H9 (cell line): Measurements from ENCODE around the gene TNC. TPM values are rescaled to one million over a fixed set of nuclear protein-coding genes. Genes with fewer than 3 reads are reported as not detected.

Source experiments
- DNase-seq: peaks from one replicate; pipeline ENCODE4 v3.0.0-alpha.2; 2017
- H2AFZ ChIP-seq: one replicate; pipeline ENCODE4 v1.6.1; 2013; ENCODE audit warnings: mild to moderate bottlenecking, low read length, control low read depth, moderate library complexity
- H2AK5ac ChIP-seq: 2 replicates; pipeline ENCODE4 v1.6.1; 2013; ENCODE audit warnings: low read length, control low read depth, mixed read lengths; ENCODE audit not compliant: insufficient read length
- H2BK120ac ChIP-seq: one replicate; pipeline ENCODE4 v1.6.1; 2013; ENCODE audit warnings: low read depth, mild to moderate bottlenecking, low read length, control low read depth, inconsistent platforms; ENCODE audit not compliant: poor library complexity, severe bottlenecking
- H2BK12ac ChIP-seq: 2 replicates; pipeline ENCODE4 v1.6.1; 2013; ENCODE audit warnings: low read length, control low read depth, mixed read lengths, low read depth; ENCODE audit not compliant: insufficient read length
- H2BK15ac ChIP-seq: 2 replicates; pipeline ENCODE4 v1.6.1; 2013; ENCODE audit warnings: low read depth, low read length, control low read depth
- H2BK20ac ChIP-seq: one replicate; pipeline ENCODE4 v1.6.1; 2013; ENCODE audit warnings: low read depth, mild to moderate bottlenecking, low read length, control low read depth, inconsistent platforms; ENCODE audit not compliant: poor library complexity, severe bottlenecking
- H2BK5ac ChIP-seq: 2 replicates; pipeline ENCODE4 v1.6.1; 2013; ENCODE audit warnings: low read length, control low read depth, mixed read lengths; ENCODE audit not compliant: insufficient read length
- H3K14ac ChIP-seq: 2 replicates; pipeline ENCODE4 v1.6.1; 2013; ENCODE audit warnings: low read length, control low read depth; ENCODE audit not compliant: insufficient read depth
- H3K18ac ChIP-seq: 2 replicates; pipeline ENCODE4 v1.6.1; 2013; ENCODE audit warnings: low read depth, mild to moderate bottlenecking, mixed read lengths, low read length, control low read depth; ENCODE audit not compliant: insufficient read length
- H3K23ac ChIP-seq: 2 replicates; pipeline ENCODE4 v1.6.1; 2013; ENCODE audit warnings: low read length, control low read depth, mixed read lengths, low read depth; ENCODE audit not compliant: insufficient read length
- H3K23me2 ChIP-seq: 2 replicates; pipeline ENCODE4 v1.6.1; 2013; ENCODE audit warnings: low read depth, mild to moderate bottlenecking, mixed read lengths, low read length, control low read depth; ENCODE audit not compliant: insufficient read length, poor library complexity, severe bottlenecking
- H3K27ac ChIP-seq: 2 replicates; pipeline ENCODE4 v1.5.1; 2013; ENCODE audit warnings: low read length, control low read depth, mixed read lengths, low read depth; ENCODE audit not compliant: insufficient read length
- H3K27me3 ChIP-seq: 2 replicates; pipeline ENCODE4 v1.6.1; 2013; ENCODE audit warnings: low read length, control low read depth, inconsistent platforms; ENCODE audit not compliant: insufficient read depth
- H3K4ac ChIP-seq: 2 replicates; pipeline ENCODE4 v1.6.1; 2013; ENCODE audit warnings: low read depth, mild to moderate bottlenecking, control low read depth, inconsistent platforms, low read length, moderate library complexity
- H3K4me1 ChIP-seq: 2 replicates; pipeline ENCODE4 v1.6.1; 2013; ENCODE audit warnings: low read length, control low read depth, inconsistent platforms; ENCODE audit not compliant: insufficient read depth
- H3K4me2 ChIP-seq: 2 replicates; pipeline ENCODE4 v1.6.1; 2013; ENCODE audit warnings: low read length, control low read depth, mixed read lengths; ENCODE audit not compliant: insufficient read length, insufficient read depth
- H3K56ac ChIP-seq: 2 replicates; pipeline ENCODE4 v1.6.1; 2013; ENCODE audit warnings: low read depth, mild to moderate bottlenecking, mixed read lengths, low read length, control low read depth; ENCODE audit not compliant: insufficient read length
- H3K79me1 ChIP-seq: 2 replicates; pipeline ENCODE4 v1.6.1; 2013; ENCODE audit warnings: low read depth, mild to moderate bottlenecking, moderate library complexity, low read length, control low read depth, inconsistent platforms; ENCODE audit not compliant: insufficient read depth, poor library complexity, severe bottlenecking
- H3K79me2 ChIP-seq: 2 replicates; pipeline ENCODE4 v1.6.1; 2013; ENCODE audit warnings: low read length, control low read depth, inconsistent platforms; ENCODE audit not compliant: insufficient read depth
- H3K9ac ChIP-seq: 2 replicates; pipeline ENCODE4 v1.6.1; 2013; ENCODE audit warnings: low read length, control low read depth, mixed read lengths; ENCODE audit not compliant: insufficient read length; ENCODE audit errors: extremely low read depth
- H3K9me3 ChIP-seq: one replicate; pipeline ENCODE4 v1.6.1; 2013; ENCODE audit warnings: low read depth, low read length, inconsistent platforms; ENCODE audit not compliant: control insufficient read depth
- H3T11ph ChIP-seq: one replicate; pipeline ENCODE4 v1.6.1; 2013; ENCODE audit warnings: mild to moderate bottlenecking, low read length, control low read depth, inconsistent platforms
- H4K20me1 ChIP-seq: one replicate; pipeline ENCODE4 v1.6.1; 2013; ENCODE audit not compliant: control insufficient read depth, insufficient read length, insufficient read depth
- H4K5ac ChIP-seq: 2 replicates; pipeline ENCODE4 v1.6.1; 2013; ENCODE audit warnings: low read depth, mild to moderate bottlenecking, mixed read lengths, low read length, control low read depth; ENCODE audit not compliant: insufficient read length
- H4K8ac ChIP-seq: replicated peaks from 2 replicates; pipeline ENCODE4 v1.6.1; 2013; ENCODE audit warnings: low read length, control low read depth, mixed read lengths, low read depth; ENCODE audit not compliant: insufficient read length
- H4K91ac ChIP-seq: 2 replicates; pipeline ENCODE4 v1.6.1; 2013; ENCODE audit warnings: low read depth, mild to moderate bottlenecking, moderate library complexity, mixed read lengths, low read length, control low read depth; ENCODE audit not compliant: insufficient read length
- H3K27ac Mint-ChIP-seq, 3 experiments: 2 replicates in 2 of 3; 3 replicates in 1 of 3; pipeline ENCODE4 v1.8.0; 2020 to 2021; ENCODE audit warnings: mixed read lengths in 3 of 3, mild to moderate bottlenecking in 1 of 3, moderate library complexity in 1 of 3
- H3K27me3 Mint-ChIP-seq: 2 replicates; pipeline ENCODE4 v1.8.0; 2021; ENCODE audit warnings: low read depth, mild to moderate bottlenecking, moderate library complexity, mixed read lengths
- H3K36me3 Mint-ChIP-seq, 3 experiments: 2 replicates in 2 of 3; 3 replicates in 1 of 3; pipeline ENCODE4 v1.8.0; 2020 to 2021; ENCODE audit warnings: low read depth in 3 of 3, mixed read lengths in 3 of 3; ENCODE audit not compliant: insufficient read depth in 1 of 3
- H3K4me1 Mint-ChIP-seq, 2 experiments: 2 replicates each; pipeline ENCODE4 v1.8.0; 2020; ENCODE audit warnings: mixed read lengths in 2 of 2
- H3K4me3 Mint-ChIP-seq, 2 experiments: 2 replicates in 1 of 2; 3 replicates in 1 of 2; pipeline ENCODE4 v1.8.0; 2020 to 2021; ENCODE audit warnings: mild to moderate bottlenecking in 2 of 2, mixed read lengths in 2 of 2, moderate library complexity in 1 of 2
- H3K9me3 Mint-ChIP-seq, 2 experiments: 2 replicates in 1 of 2; 3 replicates in 1 of 2; pipeline ENCODE4 v1.8.0; 2020; ENCODE audit warnings: mild to moderate bottlenecking in 2 of 2, mixed read lengths in 2 of 2, moderate library complexity in 1 of 2
- WGBS: extraction: QIAGEN DNeasy Blood & Tissue Kit; methylation state at CpG from one replicate; pipeline ENCODE4 v1.1.7; 2013; ENCODE audit warnings: missing lambda C conversion rate, low lambda C conversion rate, mixed read lengths; ENCODE audit not compliant: insufficient read length; ENCODE audit errors: extremely low coverage; 5-methylcytosine and 5-hydroxymethylcytosine counted together
- total RNA-seq: library from RNA; stranded (reverse); gene quantifications from 2 replicates; pipeline ENCODE4 v1.2.1, GENCODE V29; 2021
- TF ChIP-seq, protein P1 (sequence below): fragments of 200-600 bp; sonication (generic); conservative IDR thresholded peaks from 3 replicates; pipeline ENCODE4 v1.8.0; 2021; ENCODE audit warnings: antibody characterized with exemption, mild to moderate bottlenecking

TNC gene
- total RNA-seq, 1 experiment from 2014 or later = 0.63 TPM

DNA sequence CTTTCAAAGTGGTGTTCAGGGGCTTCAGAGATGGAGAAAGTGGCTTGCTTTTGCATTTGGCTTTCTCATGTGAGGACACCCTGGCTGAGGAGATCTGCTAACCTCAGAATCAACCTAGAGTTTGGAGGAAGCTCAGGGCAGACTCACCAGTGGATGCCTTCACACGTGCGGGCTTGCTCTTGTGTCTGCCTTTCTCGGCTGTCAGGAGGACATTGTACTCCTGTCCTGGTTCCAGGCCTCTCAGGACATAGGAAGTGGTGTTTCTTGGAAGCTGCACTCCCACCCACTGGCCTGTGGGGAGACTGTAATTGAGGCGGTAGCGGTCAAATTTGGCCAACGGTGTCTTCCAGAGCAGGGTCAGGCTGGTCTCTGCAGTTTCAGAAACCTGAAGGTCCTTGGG, 44.5 kb downstream of the TNC start:
- Mint-ChIP-seq H3K27me3 (peaks cover 22% of the 10 kb centered on the region), H3K27ac (no peak overlapping the region), H3K9me3 (no peaks in the 10 kb centered on the region; a peak in 1 of 5 replicates), H3K4me1 (peaks cover 0 to 2% of the 10 kb centered on the region in 2 experiments; a peak in 1 of 4 replicates), H3K36me3 (no peaks in the 10 kb centered on the region), H3K4me3 (no peak overlapping the region)
- no peak overlapping the region for H2BK20ac ChIP-seq
- H2AFZ ChIP-seq = no peak overlapping the region
- TF ChIP-seq, protein P1, sequence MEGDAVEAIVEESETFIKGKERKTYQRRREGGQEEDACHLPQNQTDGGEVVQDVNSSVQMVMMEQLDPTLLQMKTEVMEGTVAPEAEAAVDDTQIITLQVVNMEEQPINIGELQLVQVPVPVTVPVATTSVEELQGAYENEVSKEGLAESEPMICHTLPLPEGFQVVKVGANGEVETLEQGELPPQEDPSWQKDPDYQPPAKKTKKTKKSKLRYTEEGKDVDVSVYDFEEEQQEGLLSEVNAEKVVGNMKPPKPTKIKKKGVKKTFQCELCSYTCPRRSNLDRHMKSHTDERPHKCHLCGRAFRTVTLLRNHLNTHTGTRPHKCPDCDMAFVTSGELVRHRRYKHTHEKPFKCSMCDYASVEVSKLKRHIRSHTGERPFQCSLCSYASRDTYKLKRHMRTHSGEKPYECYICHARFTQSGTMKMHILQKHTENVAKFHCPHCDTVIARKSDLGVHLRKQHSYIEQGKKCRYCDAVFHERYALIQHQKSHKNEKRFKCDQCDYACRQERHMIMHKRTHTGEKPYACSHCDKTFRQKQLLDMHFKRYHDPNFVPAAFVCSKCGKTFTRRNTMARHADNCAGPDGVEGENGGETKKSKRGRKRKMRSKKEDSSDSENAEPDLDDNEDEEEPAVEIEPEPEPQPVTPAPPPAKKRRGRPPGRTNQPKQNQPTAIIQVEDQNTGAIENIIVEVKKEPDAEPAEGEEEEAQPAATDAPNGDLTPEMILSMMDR = no peak
- H3K23me2 ChIP-seq = peaks cover 3% of the 10 kb centered on the region
- H4K8ac ChIP-seq = no peak overlapping the region
- H3K14ac ChIP-seq = no peak overlapping the region
- no peaks in the 10 kb centered on the region for H3K9me3 ChIP-seq
- no peak overlapping the region for H3K27ac ChIP-seq
- H2BK12ac ChIP-seq = no peak overlapping the region
- H3K79me1 ChIP-seq = no peaks in the 10 kb centered on the region
- H4K5ac ChIP-seq = no peak overlapping the region
- WGBS = no CpG with 5 or more reads among the region's 6 CpGs
- no peaks in the 10 kb centered on the region; the same call in 1 of the 2 replicates for H3K27me3 ChIP-seq
- no peak overlapping the region for H3K18ac ChIP-seq
- no peak overlapping the region for H4K91ac ChIP-seq
- H3K4me1 ChIP-seq = peaks cover 3% of the 10 kb centered on the region; the same call in 1 of the 2 replicates
- H2BK120ac ChIP-seq = no peak overlapping the region
- no peaks in the 10 kb centered on the region for H4K20me1 ChIP-seq
- no peak overlapping the region for H2AK5ac ChIP-seq
- no peak overlapping the region for H3K4ac ChIP-seq
- no peaks in the 10 kb centered on the region for H3K79me2 ChIP-seq
- H3K56ac ChIP-seq = no peak overlapping the region
- no peak overlapping the region for H2BK15ac ChIP-seq
- no peak overlapping the region for H3K9ac ChIP-seq
- no peak for DNase-seq
- no peak overlapping the region for H2BK5ac ChIP-seq
- no peak overlapping the region for H3T11ph ChIP-seq
- no peak overlapping the region for H3K4me2 ChIP-seq
- no peak overlapping the region for H3K23ac ChIP-seq
